PC-9 (cell line): ENCODE measurements around the gene CNKSR3.

Experiments
- EZH2 ChIP-seq: fragments of 200-600 bp; sonication (generic); IDR thresholded peaks from 2 replicates; pipeline ENCODE4 v1.8.0; 2017; ENCODE audit warnings: antibody characterized with exemption, low read depth
- TF ChIP-seq, protein P1 (sequence below): fragments of 200-600 bp; sonication (generic); conservative IDR thresholded peaks from 2 replicates; pipeline ENCODE4 v1.6.1; 2017; ENCODE audit warnings: mixed run types, antibody characterized with exemption, mild to moderate bottlenecking, moderate library complexity

DNA sequence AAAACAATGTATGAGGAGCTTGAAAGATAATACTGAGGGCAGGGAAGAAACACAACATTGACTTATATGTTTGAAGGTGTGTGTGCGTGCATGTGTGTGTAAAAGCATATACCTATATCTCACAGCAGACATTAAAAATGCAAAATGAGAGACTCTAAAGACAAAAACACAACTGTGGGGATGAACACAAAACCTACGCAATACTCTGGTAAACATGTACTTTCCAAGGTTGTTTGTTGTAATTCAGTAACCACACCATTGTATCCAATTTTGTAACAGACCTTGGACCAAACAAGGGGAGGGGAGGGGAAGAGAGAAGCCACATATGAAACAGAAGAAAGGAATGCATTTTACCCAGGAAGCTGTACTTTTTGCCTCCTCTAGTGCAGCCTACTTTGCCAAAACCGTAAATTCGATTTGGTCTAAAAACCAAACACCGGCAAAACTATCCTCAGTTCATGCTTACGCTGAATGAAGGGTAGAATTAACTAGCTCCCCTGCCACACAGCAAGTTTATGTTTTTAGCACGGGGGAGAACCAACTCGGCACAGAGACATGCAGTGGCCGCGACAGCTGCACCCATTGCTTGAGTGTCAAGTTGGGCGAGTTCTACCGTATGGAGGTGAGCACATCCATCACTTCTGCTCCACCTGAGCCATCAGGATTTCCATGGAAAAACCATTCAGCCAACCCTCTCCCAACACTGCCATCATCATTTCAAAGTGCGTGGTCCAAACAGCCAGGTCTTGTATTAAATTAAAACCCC, 50.0 kb downstream of the CNKSR3 start:
- TF ChIP-seq, protein P1, sequence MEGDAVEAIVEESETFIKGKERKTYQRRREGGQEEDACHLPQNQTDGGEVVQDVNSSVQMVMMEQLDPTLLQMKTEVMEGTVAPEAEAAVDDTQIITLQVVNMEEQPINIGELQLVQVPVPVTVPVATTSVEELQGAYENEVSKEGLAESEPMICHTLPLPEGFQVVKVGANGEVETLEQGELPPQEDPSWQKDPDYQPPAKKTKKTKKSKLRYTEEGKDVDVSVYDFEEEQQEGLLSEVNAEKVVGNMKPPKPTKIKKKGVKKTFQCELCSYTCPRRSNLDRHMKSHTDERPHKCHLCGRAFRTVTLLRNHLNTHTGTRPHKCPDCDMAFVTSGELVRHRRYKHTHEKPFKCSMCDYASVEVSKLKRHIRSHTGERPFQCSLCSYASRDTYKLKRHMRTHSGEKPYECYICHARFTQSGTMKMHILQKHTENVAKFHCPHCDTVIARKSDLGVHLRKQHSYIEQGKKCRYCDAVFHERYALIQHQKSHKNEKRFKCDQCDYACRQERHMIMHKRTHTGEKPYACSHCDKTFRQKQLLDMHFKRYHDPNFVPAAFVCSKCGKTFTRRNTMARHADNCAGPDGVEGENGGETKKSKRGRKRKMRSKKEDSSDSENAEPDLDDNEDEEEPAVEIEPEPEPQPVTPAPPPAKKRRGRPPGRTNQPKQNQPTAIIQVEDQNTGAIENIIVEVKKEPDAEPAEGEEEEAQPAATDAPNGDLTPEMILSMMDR: no peak
- TF ChIP-seq EZH2: no peak
